Ovary (tissue), 3 donors: ENCODE data around the gene LARP4B.

ENCODE experiments used
- EP300 ChIP-seq: sonication (generic); formaldehyde crosslinking; IDR thresholded peaks from one replicate; pipeline ENCODE4 v1.6.1; 2017; ENCODE audit warnings: antibody characterized with exemption
- POLR2A ChIP-seq: fragments of 450-650 bp; IDR thresholded peaks from one replicate; pipeline ENCODE4 v1.6.1; 2017; ENCODE audit warnings: antibody characterized with exemption, mild to moderate bottlenecking, moderate library complexity
- TF ChIP-seq, protein P1 (sequence below), 3 donors: fragments of 450-650 bp in 2 of 3; fragments of 200-600 bp in 1 of 3; IDR thresholded peaks; one replicate each; pipeline versions ENCODE4 v1.5.1 to v1.8.0; 2016 to 2022; ENCODE audit warnings: antibody characterized with exemption in 3 of 3, mild to moderate bottlenecking in 1 of 3
- donor health status: DM: no; HTN: no; CAD: no.

- TF ChIP-seq, protein P1, sequence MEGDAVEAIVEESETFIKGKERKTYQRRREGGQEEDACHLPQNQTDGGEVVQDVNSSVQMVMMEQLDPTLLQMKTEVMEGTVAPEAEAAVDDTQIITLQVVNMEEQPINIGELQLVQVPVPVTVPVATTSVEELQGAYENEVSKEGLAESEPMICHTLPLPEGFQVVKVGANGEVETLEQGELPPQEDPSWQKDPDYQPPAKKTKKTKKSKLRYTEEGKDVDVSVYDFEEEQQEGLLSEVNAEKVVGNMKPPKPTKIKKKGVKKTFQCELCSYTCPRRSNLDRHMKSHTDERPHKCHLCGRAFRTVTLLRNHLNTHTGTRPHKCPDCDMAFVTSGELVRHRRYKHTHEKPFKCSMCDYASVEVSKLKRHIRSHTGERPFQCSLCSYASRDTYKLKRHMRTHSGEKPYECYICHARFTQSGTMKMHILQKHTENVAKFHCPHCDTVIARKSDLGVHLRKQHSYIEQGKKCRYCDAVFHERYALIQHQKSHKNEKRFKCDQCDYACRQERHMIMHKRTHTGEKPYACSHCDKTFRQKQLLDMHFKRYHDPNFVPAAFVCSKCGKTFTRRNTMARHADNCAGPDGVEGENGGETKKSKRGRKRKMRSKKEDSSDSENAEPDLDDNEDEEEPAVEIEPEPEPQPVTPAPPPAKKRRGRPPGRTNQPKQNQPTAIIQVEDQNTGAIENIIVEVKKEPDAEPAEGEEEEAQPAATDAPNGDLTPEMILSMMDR (IDR thresholded peaks at IDR 0.05): no peak
- TF ChIP-seq POLR2A (no peak), EP300 (no peak)
Measured at GRCh38 chr10:810351-810846, 121.1 kb downstream of the LARP4B start.
